ENCODE data around the gene HSBP1L1. TPM values are rescaled to one million over a fixed set of nuclear protein-coding genes. Genes with fewer than 3 reads are reported as not detected.
"Not testable (repeated sequence)": the region's sequence is repeated elsewhere in the genome, so short reads cannot be mapped to it uniquely, and the experiment has no call there.

HSBP1L1 gene
- total RNA-seq, 1 donor from 2014 or later: 9.9 TPM

GRCh38 chr18:80004600-80005342 is 40.3 kb downstream of the HSBP1L1 start:
- Mint-ChIP-seq H3K4me1 (ENCODE audit: unreplicated experiment) (no peaks in the 10 kb centered on the region), H3K27me3 (no peaks in the 10 kb centered on the region), H3K27ac (no peak overlapping the region), H3K4me3 (no peak overlapping the region), H3K36me3 (peaks cover 11% of the 10 kb centered on the region), H3K9me3 (peaks cover 11% of the 10 kb centered on the region)
- no peak for TF ChIP-seq CTCF (conservative IDR thresholded peaks at IDR 0.05)
- no peak for DNase-seq (ENCODE audit: extremely low spot score, unreplicated experiment)

- Mint-ChIP-seq H3K4me1 (ENCODE audit: unreplicated experiment) (no peaks in the 10 kb centered on the region), H3K36me3 (peaks cover 5% of the 10 kb centered on the region), H3K9me3 (peaks cover 5% of the 10 kb centered on the region), H3K27ac (no peak overlapping the region), H3K4me3 (no peak overlapping the region), H3K27me3 (no peaks in the 10 kb centered on the region)
- no peak for DNase-seq (ENCODE audit: extremely low spot score, unreplicated experiment)
- no peak for TF ChIP-seq CTCF (conservative IDR thresholded peaks at IDR 0.05)
Observed at GRCh38 chr18:80006724-80007123, 42.3 kb downstream of the HSBP1L1 start.

GRCh38 chr18:80009661-80010550 is 45.5 kb downstream of the HSBP1L1 start:
- H3K4me1 Mint-ChIP-seq (ENCODE audit: unreplicated experiment): no peaks in the 10 kb centered on the region
- no peak for DNase-seq (ENCODE audit: extremely low spot score, unreplicated experiment)
- H3K9me3 Mint-ChIP-seq: peaks cover 9% of the 10 kb centered on the region
- no peak overlapping the region for H3K27ac Mint-ChIP-seq
- H3K4me3 Mint-ChIP-seq: no peak overlapping the region
- H3K27me3 Mint-ChIP-seq: no peaks in the 10 kb centered on the region
- H3K36me3 Mint-ChIP-seq: peaks cover 5% of the 10 kb centered on the region
- TF ChIP-seq CTCF (conservative IDR thresholded peaks at IDR 0.05): no peak

- no peaks in the 10 kb centered on the region for H3K27me3 Mint-ChIP-seq
- H3K4me3 Mint-ChIP-seq: no peak overlapping the region
- H3K36me3 Mint-ChIP-seq: peaks cover 5% of the 10 kb centered on the region
- TF ChIP-seq CTCF (conservative IDR thresholded peaks at IDR 0.05): no peak
- H3K9me3 Mint-ChIP-seq: peaks cover 9% of the 10 kb centered on the region
- H3K4me1 Mint-ChIP-seq (ENCODE audit: unreplicated experiment): no peaks in the 10 kb centered on the region
- DNase-seq (ENCODE audit: extremely low spot score, unreplicated experiment): no peak
- no peak overlapping the region for H3K27ac Mint-ChIP-seq
Observed at GRCh38 chr18:80010551-80010906, 46.1 kb downstream of the HSBP1L1 start.

- not testable (repeated sequence) for H3K4me3 Mint-ChIP-seq; H3K27me3 Mint-ChIP-seq; H3K27ac Mint-ChIP-seq; H3K4me1 Mint-ChIP-seq (ENCODE audit: unreplicated experiment); H3K36me3 Mint-ChIP-seq; H3K9me3 Mint-ChIP-seq; DNase-seq (ENCODE audit: extremely low spot score, unreplicated experiment)
Observed at GRCh38 chr18:80011496-80012137, 47.2 kb downstream of the HSBP1L1 start.
